Stimulated activated CD8-positive, alpha-beta memory T cell treated with anti-CD3 and anti-CD28 coated beads, Interleukin-7, amount 100 ng/mL, for 48 hours (primary cell): ENCODE results near the gene UBE3C.

Experiments used
- DNase-seq, 2 donors: peaks; one replicate each; pipeline ENCODE4 v3.0.0-alpha.2; 2020; ENCODE audit warnings: low read depth in 1 of 2; ENCODE audit errors: extremely low read depth in 1 of 2

UBE3C gene

DNA sequence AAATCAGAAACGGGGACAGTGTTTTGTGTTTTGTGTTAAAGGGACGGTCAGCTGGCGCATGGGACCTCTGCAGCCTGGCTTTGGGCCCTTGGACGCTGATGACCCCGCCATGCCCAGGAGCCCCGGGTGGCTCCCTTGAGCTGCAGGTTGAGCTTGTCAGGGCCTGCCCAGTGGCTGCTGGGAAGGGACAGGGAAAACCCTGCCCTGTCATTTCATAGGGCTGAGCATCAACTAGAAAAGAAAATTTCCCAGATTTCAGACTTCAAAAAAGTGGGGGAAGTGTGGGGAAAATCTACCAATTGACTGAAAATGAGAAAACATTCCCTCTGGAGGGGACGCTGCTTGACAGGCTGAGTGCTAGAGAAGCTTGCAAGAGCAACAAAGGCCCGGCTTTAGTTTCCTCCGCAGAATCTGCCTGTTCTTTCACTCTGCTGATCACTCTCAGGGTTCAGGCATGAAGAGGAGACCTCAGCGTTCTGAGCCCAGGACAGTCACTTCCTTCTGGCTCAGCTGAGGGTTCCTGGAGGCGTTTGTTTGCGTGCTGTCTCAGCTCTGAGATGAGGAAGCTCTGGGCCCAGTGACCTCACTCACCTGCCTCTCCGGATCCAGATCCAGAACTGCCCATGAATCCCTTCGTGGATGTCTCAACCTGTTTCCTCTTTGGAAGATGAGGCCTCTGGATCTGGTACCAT lies 179.4 kb downstream of the UBE3C start:
- no peak for DNase-seq
